HL-60 (cell line): ENCODE results near the gene FGFBP3.

Experiments
- DNase-seq, 2 experiments: peaks; one replicate each; pipeline ENCODE4 v3.0.0-alpha.2; 2010 to 2020; ENCODE audit warnings: low read depth in 1 of 2, low spot score in 1 of 2
- H3K27ac ChIP-seq: fragments of 250-450 bp; sonication (Bioruptor Pico); replicated peaks from 2 replicates; pipeline ENCODE4 v1.5.1; 2020; ENCODE audit warnings: mild to moderate bottlenecking, moderate library complexity
- H3K27me3 ChIP-seq: fragments of 250-450 bp; sonication (Bioruptor Pico); 2 replicates; pipeline ENCODE4 v1.5.1; 2021; ENCODE audit warnings: mild to moderate bottlenecking, moderate library complexity; ENCODE audit not compliant: insufficient read depth, poor library complexity, severe bottlenecking
- H3K4me3 ChIP-seq: replicated peaks from 2 replicates; pipeline ENCODE4 v1.5.1; 2011; ENCODE audit warnings: mild to moderate bottlenecking, control low read depth, low read length; ENCODE audit not compliant: insufficient read depth
- GABPA ChIP-seq: IDR thresholded peaks from 2 replicates; pipeline ENCODE4 v1.6.1; 2012; ENCODE audit warnings: low read depth
- POLR2AphosphoS5 ChIP-seq: IDR thresholded peaks from 2 replicates; pipeline ENCODE4 v1.6.1; 2012; ENCODE audit warnings: low read depth
- SPI1 ChIP-seq: IDR thresholded peaks from 2 replicates; pipeline ENCODE4 v1.6.1; 2012; ENCODE audit warnings: low read depth, mild to moderate bottlenecking, borderline replicate concordance
- TF ChIP-seq, protein P1 (sequence below): IDR thresholded peaks from 2 replicates; pipeline ENCODE4 v1.6.1; 2012; ENCODE audit warnings: low read depth; ENCODE audit not compliant: insufficient replicate concordance
- TF ChIP-seq, protein P2 (sequence below): IDR thresholded peaks from one replicate; pipeline ENCODE4 v1.5.1; 2011; ENCODE audit warnings: low read length, control low read depth, inconsistent platforms; ENCODE audit not compliant: insufficient read depth

The FGFBP3 gene

DNA sequence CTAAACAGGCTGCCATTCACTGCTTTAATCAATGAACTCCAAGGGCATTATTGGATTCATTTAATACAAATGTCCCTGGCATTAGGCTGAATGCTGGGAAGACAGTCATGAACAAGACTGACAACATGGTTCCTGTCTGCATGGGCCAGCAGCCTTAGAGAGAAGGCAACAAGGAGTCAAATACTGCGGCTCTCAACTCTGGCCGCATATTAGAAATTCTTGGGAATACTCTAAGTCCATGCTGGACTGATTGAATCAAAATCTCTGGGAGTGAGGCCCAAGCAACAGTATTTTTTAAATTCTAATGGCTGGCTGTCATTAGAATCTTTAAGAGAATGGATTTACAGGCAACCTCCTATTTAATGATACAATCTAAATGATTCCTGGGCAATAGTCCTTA lies 34.1 kb downstream of the FGFBP3 start:
- no peak overlapping the region for H3K27ac ChIP-seq
- H3K4me3 ChIP-seq, result no peak overlapping the region
- no peak for TF ChIP-seq SPI1
- DNase-seq, result no peak
- no peaks in the 10 kb centered on the region for H3K27me3 ChIP-seq

DNA sequence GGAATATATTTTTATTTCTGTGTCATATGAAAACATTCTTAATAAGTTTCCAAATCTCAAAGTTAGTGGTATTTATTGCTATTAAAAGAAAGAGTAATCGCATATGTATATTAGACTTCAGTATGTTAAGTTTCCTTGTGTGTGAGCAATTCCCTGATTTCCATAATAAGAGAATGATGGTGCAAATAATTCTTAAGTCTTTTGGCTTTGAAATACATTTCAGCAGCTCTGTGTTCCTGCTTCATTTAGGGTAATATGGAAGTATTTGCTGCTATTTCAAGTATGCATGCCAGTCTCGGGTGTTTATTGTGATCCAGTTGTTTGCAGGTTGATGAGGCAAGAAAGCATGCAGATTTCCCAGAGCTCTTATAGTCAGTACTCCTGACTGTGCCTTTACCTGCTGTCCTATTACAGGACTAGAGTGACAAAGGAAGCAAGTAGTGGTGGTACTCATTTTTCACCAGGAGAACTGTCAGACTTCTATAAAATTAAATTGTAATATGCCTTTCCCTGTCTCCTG lies 43.7 kb downstream of the FGFBP3 start:
- no peak overlapping the region for H3K27ac ChIP-seq
- H3K27me3 ChIP-seq, result no peaks in the 10 kb centered on the region
- DNase-seq, result no peak
- TF ChIP-seq GABPA (no peak), SPI1 (no peak), POLR2AphosphoS5 (no peak)
- TF ChIP-seq, protein P1, sequence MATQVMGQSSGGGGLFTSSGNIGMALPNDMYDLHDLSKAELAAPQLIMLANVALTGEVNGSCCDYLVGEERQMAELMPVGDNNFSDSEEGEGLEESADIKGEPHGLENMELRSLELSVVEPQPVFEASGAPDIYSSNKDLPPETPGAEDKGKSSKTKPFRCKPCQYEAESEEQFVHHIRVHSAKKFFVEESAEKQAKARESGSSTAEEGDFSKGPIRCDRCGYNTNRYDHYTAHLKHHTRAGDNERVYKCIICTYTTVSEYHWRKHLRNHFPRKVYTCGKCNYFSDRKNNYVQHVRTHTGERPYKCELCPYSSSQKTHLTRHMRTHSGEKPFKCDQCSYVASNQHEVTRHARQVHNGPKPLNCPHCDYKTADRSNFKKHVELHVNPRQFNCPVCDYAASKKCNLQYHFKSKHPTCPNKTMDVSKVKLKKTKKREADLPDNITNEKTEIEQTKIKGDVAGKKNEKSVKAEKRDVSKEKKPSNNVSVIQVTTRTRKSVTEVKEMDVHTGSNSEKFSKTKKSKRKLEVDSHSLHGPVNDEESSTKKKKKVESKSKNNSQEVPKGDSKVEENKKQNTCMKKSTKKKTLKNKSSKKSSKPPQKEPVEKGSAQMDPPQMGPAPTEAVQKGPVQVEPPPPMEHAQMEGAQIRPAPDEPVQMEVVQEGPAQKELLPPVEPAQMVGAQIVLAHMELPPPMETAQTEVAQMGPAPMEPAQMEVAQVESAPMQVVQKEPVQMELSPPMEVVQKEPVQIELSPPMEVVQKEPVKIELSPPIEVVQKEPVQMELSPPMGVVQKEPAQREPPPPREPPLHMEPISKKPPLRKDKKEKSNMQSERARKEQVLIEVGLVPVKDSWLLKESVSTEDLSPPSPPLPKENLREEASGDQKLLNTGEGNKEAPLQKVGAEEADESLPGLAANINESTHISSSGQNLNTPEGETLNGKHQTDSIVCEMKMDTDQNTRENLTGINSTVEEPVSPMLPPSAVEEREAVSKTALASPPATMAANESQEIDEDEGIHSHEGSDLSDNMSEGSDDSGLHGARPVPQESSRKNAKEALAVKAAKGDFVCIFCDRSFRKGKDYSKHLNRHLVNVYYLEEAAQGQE, result no peak
- TF ChIP-seq, protein P2, sequence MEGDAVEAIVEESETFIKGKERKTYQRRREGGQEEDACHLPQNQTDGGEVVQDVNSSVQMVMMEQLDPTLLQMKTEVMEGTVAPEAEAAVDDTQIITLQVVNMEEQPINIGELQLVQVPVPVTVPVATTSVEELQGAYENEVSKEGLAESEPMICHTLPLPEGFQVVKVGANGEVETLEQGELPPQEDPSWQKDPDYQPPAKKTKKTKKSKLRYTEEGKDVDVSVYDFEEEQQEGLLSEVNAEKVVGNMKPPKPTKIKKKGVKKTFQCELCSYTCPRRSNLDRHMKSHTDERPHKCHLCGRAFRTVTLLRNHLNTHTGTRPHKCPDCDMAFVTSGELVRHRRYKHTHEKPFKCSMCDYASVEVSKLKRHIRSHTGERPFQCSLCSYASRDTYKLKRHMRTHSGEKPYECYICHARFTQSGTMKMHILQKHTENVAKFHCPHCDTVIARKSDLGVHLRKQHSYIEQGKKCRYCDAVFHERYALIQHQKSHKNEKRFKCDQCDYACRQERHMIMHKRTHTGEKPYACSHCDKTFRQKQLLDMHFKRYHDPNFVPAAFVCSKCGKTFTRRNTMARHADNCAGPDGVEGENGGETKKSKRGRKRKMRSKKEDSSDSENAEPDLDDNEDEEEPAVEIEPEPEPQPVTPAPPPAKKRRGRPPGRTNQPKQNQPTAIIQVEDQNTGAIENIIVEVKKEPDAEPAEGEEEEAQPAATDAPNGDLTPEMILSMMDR, result no peak
- no peak overlapping the region for H3K4me3 ChIP-seq

DNA sequence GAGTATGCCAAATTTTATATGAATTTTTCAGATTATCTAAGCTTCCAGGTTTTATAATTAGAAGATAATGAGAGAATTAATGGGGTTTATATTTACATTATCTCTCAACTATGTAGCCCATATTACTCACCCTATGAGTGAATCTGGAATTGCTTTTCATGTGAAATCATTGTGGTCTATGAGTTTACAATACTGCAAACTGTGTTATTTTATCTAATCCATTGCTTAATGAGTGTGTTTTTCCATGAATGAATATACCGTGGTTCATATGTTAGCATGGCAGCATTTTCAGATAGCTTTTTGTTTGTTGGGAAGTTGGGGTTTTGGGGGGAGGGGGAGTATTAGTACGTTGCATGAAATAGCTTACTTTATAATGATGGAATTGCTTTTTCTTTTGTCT lies 44.5 kb downstream of the FGFBP3 start:
- Histone ChIP-seq H3K27me3 (no peaks in the 10 kb centered on the region), H3K27ac (no peak overlapping the region), H3K4me3 (no peak overlapping the region)
- no peak for DNase-seq
- TF ChIP-seq POLR2AphosphoS5, result no peak
- TF ChIP-seq, protein P1, result no peak
- TF ChIP-seq, protein P2, result no peak
- TF ChIP-seq GABPA, result no peak
- no peak for TF ChIP-seq SPI1

DNA sequence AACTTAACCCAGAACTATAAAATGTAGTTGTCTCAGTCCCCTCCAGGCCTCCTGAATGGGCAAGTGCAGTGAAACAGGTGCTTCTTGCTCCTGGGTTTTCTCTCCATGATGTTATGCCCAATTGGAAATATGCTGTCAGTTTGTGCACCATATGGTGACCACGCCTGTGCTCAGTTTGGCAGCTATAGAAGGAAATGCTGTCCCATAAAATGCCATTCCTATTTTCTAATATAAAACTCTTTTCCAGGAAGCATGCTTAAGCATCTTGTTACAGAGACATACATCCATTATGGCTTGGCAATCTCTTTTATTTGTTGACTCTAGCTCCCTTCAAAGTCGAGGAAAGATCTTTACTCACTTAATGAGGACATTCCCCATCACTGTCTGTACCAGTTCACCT lies 45.2 kb downstream of the FGFBP3 start:
- no peak overlapping the region for H3K27ac ChIP-seq
- TF ChIP-seq GABPA (no peak), SPI1 (no peak), POLR2AphosphoS5 (no peak)
- TF ChIP-seq, protein P2, result no peak
- TF ChIP-seq, protein P1, result no peak

More for the DNA sequence above, 45.2 kb downstream of the FGFBP3 start:
- no peak for DNase-seq
- H3K27me3 ChIP-seq, result no peaks in the 10 kb centered on the region
- H3K4me3 ChIP-seq, result no peak overlapping the region
